HepG2 (cell line): ENCODE results near the gene CTXN1. TPM values are rescaled to one million over a fixed set of nuclear protein-coding genes. Genes with fewer than 3 reads are reported as not detected.

Source experiments
- DPF2 ChIP-seq: sonication (generic); formaldehyde crosslinking; IDR thresholded peaks from 2 replicates; pipeline ENCODE4 v1.4.0; 2020; ENCODE audit warnings: mild to moderate bottlenecking, low read depth, missing genetic modification reagents, borderline replicate concordance
- ELF3 ChIP-seq: IDR thresholded peaks from 2 replicates; pipeline ENCODE4 v1.6.1; 2016; ENCODE audit warnings: missing genetic modification reagents, missing compliant biosample characterization
- GTF2F1 ChIP-seq: fragments of 150-350 bp; IDR thresholded peaks from 2 replicates; pipeline ENCODE4 v1.6.1; 2014; ENCODE audit warnings: low read length
- GZF1 ChIP-seq: sonication (generic); formaldehyde crosslinking; IDR thresholded peaks from 2 replicates; pipeline ENCODE4 v1.5.1; 2020; ENCODE audit warnings: mild to moderate bottlenecking, missing genetic modification reagents
- ISL2 ChIP-seq: sonication (generic); formaldehyde crosslinking; IDR thresholded peaks from 2 replicates; pipeline ENCODE4 v1.5.0; 2020; ENCODE audit warnings: missing genetic modification reagents
- KDM5B ChIP-seq: sonication (generic); formaldehyde crosslinking; IDR thresholded peaks from 2 replicates; pipeline ENCODE4 v1.4.0; 2020; ENCODE audit warnings: missing genetic modification reagents, mild to moderate bottlenecking, borderline replicate concordance
- MTA1 ChIP-seq: sonication (generic); formaldehyde crosslinking; IDR thresholded peaks from 2 replicates; pipeline ENCODE4 v1.4.0; 2020; ENCODE audit warnings: missing genetic modification reagents, mild to moderate bottlenecking, borderline replicate concordance
- NFE2L1 ChIP-seq: sonication (generic); formaldehyde crosslinking; IDR thresholded peaks from 2 replicates; pipeline ENCODE4 v1.4.0; 2020; ENCODE audit warnings: missing genetic modification reagents, mild to moderate bottlenecking, borderline replicate concordance
- NKX3-1 ChIP-seq: sonication (generic); formaldehyde crosslinking; IDR thresholded peaks from 2 replicates; pipeline ENCODE4 v1.5.0; 2020; ENCODE audit warnings: missing genetic modification reagents
- PHF5A ChIP-seq: IDR thresholded peaks from one replicate; pipeline ENCODE4 v1.6.1; 2018; ENCODE audit warnings: low read depth, missing genetic modification reagents; ENCODE audit not compliant: unreplicated experiment
- SIN3B ChIP-seq: fragments of 150-350 bp; IDR thresholded peaks from 2 replicates; pipeline ENCODE4 v1.6.1; 2014; ENCODE audit warnings: low read length
- ZNF337 ChIP-seq: sonication (generic); formaldehyde crosslinking; IDR thresholded peaks from 2 replicates; pipeline ENCODE4 v1.5.1; 2020; ENCODE audit warnings: missing genetic modification reagents, low read depth, mild to moderate bottlenecking, borderline replicate concordance
- ZNF343 ChIP-seq: sonication (generic); formaldehyde crosslinking; IDR thresholded peaks from 2 replicates; pipeline ENCODE4 v1.4.0; 2020; ENCODE audit warnings: mild to moderate bottlenecking, missing genetic modification reagents
- polyA plus RNA-seq, 8 experiments: library from polyadenylated mRNA; depleted of rRNA in 3 of 8; stranded (reverse) in 7 of 8; unstranded in 1 of 8; fragments of >200 nt; fragmentation: Illumina TruSeq in 4 of 8; extraction: Trizol in 4 of 8; gene quantifications; 2 replicates each; pipeline versions ENCODE4 v1.2.1 to v1.2.3, GENCODE V29; 2011 to 2016; ENCODE audit warnings: low read depth in 4 of 8, missing spikeins in 1 of 8, mixed read lengths in 1 of 8; ENCODE audit not compliant: insufficient read depth in 1 of 8
- total RNA-seq, 5 experiments: library from RNA; depleted of rRNA; stranded (reverse); fragments of >200 nt; fragmentation: Illumina TruSeq; extraction: Trizol; gene quantifications; 2 replicates each; pipeline ENCODE4 v1.2.3, GENCODE V29; 2016; ENCODE audit warnings: low read depth in 1 of 5
- TF ChIP-seq, protein P1 (sequence below): sonication (generic); formaldehyde crosslinking; IDR thresholded peaks from 2 replicates; pipeline ENCODE4 v1.8.1; 2023; ENCODE audit warnings: mild to moderate bottlenecking, missing genetic modification reagents, borderline replicate concordance
- TF ChIP-seq, protein P2 (sequence below): sonication (generic); formaldehyde crosslinking; IDR thresholded peaks from 2 replicates; pipeline ENCODE4 v1.4.0; 2020; ENCODE audit warnings: missing genetic modification reagents
- TF ChIP-seq, protein P3 (sequence below): sonication (generic); formaldehyde crosslinking; IDR thresholded peaks from 2 replicates; pipeline ENCODE4 v1.4.0; 2020; ENCODE audit warnings: missing genetic modification reagents
- TF ChIP-seq, protein P4 (sequence below): sonication (generic); formaldehyde crosslinking; IDR thresholded peaks from 2 replicates; pipeline ENCODE4 v1.5.0; 2020; ENCODE audit warnings: missing genetic modification reagents
- TF ChIP-seq, protein P5 (sequence below): IDR thresholded peaks from 2 replicates; pipeline ENCODE4 v1.6.1; 2016; ENCODE audit warnings: control low read depth

CTXN1 gene
- total and polyA plus RNA-seq, 2 of the 13 experiments (the other 11 are each of a cell fraction or from before 2014, with no cell fraction given) = 0.11 TPM; not detected in 1

DNA sequence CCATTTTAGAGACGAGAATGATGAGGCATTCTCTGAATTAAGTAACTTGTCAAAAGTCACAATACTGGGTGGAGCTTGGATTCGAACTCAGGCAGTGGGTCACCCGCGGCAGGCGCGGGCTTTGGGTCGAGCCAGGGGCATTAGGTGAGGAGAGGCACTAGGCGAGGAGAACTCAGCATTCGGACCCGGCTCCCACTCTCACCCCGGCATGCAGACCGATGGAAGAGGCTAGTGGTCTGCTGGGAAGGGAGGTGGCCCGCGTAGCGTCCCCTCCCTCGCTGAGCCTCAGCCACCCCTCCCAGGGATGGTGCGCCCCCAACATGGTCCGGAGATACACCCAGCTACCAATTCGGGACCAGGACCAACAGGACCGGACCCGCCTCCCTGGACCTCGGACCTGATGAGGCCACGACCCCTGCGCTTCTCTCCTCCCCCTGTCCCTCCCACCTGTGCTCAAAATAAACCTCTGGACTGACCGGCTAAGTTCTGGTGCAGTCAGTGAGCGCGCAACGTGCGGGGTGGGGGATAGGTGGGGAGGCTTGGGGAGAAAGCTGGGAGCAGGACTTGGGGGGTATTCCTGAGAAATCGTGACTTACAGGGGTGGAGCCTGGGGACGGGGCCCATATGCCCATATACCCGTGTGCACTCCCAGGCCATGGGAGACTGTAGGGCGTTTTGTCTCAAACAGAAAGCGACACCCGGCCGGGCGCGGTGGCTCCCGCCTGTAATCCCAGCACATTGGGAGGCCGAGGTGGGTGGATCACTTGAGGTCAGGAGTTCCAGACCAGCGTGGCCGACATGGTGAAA is 7.1 kb downstream of the CTXN1 start (continued):
- TF ChIP-seq DPF2 (CRISPR knock-in tag) (no peak), ELF3 (CRISPR knock-in tag) (no peak), ZNF337 (CRISPR knock-in tag) (no peak), GTF2F1 (no peak), PHF5A (CRISPR knock-in tag) (peak; percentile 45), ZNF343 (CRISPR knock-in tag) (0 out of 2 replicates have a peak, but pooled peaks have one; percentile 22), ISL2 (CRISPR knock-in tag) (no peak), SIN3B (no peak), KDM5B (CRISPR knock-in tag) (no peak), GZF1 (no peak), NFE2L1 (CRISPR knock-in tag) (no peak), MTA1 (peak; percentile 72; the same call in 1 of the 2 replicates), NKX3-1 (CRISPR knock-in tag) (no peak)
- TF ChIP-seq, protein P1, sequence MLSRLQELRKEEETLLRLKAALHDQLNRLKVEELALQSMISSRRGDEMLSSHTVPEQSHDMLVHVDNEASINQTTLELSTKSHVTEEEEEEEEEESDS = no peak
- TF ChIP-seq, protein P2, sequence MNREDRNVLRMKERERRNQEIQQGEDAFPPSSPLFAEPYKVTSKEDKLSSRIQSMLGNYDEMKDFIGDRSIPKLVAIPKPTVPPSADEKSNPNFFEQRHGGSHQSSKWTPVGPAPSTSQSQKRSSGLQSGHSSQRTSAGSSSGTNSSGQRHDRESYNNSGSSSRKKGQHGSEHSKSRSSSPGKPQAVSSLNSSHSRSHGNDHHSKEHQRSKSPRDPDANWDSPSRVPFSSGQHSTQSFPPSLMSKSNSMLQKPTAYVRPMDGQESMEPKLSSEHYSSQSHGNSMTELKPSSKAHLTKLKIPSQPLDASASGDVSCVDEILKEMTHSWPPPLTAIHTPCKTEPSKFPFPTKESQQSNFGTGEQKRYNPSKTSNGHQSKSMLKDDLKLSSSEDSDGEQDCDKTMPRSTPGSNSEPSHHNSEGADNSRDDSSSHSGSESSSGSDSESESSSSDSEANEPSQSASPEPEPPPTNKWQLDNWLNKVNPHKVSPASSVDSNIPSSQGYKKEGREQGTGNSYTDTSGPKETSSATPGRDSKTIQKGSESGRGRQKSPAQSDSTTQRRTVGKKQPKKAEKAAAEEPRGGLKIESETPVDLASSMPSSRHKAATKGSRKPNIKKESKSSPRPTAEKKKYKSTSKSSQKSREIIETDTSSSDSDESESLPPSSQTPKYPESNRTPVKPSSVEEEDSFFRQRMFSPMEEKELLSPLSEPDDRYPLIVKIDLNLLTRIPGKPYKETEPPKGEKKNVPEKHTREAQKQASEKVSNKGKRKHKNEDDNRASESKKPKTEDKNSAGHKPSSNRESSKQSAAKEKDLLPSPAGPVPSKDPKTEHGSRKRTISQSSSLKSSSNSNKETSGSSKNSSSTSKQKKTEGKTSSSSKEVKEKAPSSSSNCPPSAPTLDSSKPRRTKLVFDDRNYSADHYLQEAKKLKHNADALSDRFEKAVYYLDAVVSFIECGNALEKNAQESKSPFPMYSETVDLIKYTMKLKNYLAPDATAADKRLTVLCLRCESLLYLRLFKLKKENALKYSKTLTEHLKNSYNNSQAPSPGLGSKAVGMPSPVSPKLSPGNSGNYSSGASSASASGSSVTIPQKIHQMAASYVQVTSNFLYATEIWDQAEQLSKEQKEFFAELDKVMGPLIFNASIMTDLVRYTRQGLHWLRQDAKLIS (CRISPR knock-in tag) = 0 out of 2 replicates have a peak, but pooled peaks have one; percentile 46
- TF ChIP-seq, protein P3, sequence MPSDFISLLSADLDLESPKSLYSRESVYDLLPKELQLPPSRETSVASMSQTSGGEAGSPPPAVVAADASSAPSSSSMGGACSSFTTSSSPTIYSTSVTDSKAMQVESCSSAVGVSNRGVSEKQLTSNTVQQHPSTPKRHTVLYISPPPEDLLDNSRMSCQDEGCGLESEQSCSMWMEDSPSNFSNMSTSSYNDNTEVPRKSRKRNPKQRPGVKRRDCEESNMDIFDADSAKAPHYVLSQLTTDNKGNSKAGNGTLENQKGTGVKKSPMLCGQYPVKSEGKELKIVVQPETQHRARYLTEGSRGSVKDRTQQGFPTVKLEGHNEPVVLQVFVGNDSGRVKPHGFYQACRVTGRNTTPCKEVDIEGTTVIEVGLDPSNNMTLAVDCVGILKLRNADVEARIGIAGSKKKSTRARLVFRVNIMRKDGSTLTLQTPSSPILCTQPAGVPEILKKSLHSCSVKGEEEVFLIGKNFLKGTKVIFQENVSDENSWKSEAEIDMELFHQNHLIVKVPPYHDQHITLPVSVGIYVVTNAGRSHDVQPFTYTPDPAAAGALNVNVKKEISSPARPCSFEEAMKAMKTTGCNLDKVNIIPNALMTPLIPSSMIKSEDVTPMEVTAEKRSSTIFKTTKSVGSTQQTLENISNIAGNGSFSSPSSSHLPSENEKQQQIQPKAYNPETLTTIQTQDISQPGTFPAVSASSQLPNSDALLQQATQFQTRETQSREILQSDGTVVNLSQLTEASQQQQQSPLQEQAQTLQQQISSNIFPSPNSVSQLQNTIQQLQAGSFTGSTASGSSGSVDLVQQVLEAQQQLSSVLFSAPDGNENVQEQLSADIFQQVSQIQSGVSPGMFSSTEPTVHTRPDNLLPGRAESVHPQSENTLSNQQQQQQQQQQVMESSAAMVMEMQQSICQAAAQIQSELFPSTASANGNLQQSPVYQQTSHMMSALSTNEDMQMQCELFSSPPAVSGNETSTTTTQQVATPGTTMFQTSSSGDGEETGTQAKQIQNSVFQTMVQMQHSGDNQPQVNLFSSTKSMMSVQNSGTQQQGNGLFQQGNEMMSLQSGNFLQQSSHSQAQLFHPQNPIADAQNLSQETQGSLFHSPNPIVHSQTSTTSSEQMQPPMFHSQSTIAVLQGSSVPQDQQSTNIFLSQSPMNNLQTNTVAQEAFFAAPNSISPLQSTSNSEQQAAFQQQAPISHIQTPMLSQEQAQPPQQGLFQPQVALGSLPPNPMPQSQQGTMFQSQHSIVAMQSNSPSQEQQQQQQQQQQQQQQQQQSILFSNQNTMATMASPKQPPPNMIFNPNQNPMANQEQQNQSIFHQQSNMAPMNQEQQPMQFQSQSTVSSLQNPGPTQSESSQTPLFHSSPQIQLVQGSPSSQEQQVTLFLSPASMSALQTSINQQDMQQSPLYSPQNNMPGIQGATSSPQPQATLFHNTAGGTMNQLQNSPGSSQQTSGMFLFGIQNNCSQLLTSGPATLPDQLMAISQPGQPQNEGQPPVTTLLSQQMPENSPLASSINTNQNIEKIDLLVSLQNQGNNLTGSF (CRISPR knock-in tag) = no peak
- TF ChIP-seq, protein P4, sequence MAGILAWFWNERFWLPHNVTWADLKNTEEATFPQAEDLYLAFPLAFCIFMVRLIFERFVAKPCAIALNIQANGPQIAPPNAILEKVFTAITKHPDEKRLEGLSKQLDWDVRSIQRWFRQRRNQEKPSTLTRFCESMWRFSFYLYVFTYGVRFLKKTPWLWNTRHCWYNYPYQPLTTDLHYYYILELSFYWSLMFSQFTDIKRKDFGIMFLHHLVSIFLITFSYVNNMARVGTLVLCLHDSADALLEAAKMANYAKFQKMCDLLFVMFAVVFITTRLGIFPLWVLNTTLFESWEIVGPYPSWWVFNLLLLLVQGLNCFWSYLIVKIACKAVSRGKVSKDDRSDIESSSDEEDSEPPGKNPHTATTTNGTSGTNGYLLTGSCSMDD = no peak
- TF ChIP-seq, protein P5, sequence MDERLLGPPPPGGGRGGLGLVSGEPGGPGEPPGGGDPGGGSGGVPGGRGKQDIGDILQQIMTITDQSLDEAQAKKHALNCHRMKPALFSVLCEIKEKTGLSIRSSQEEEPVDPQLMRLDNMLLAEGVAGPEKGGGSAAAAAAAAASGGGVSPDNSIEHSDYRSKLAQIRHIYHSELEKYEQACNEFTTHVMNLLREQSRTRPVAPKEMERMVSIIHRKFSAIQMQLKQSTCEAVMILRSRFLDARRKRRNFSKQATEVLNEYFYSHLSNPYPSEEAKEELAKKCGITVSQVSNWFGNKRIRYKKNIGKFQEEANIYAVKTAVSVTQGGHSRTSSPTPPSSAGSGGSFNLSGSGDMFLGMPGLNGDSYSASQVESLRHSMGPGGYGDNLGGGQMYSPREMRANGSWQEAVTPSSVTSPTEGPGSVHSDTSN (CRISPR knock-in tag) = no peak
